Right atrium auricular region (tissue), 2 donors: ENCODE results near the gene KMT2B. TPM values are rescaled to one million over a fixed set of nuclear protein-coding genes. Genes with fewer than 3 reads are reported as not detected.

Source experiments
- DNase-seq: peaks from one replicate; pipeline ENCODE4 v3.0.0-alpha.2; 2019; ENCODE audit warnings: low spot score
- H3K27ac ChIP-seq, 2 donors: fragments of 200-600 bp; sonication (generic); 1 replicate in 1 of 2; 2 replicates in 1 of 2; pipeline ENCODE4 v1.5.1; 2016 to 2019
- H3K27me3 ChIP-seq, 2 donors: fragments of 200-600 bp; sonication (generic); one replicate each; pipeline versions ENCODE4 v1.5.1 to v1.6.0; 2017 to 2019
- H3K36me3 ChIP-seq: fragments of 200-600 bp; sonication (generic); one replicate; pipeline ENCODE4 v1.5.1; 2016
- H3K4me1 ChIP-seq, 2 donors: fragments of 200-600 bp; sonication (generic); one replicate each; pipeline versions ENCODE4 v1.5.1 to v1.6.0; 2017 to 2019
- H3K4me3 ChIP-seq, 2 donors: fragments of 200-600 bp; sonication (generic); 1 replicate in 1 of 2; 2 replicates in 1 of 2; pipeline ENCODE4 v1.5.1; 2017 to 2019; ENCODE audit warnings: mild to moderate bottlenecking in 1 of 2, moderate library complexity in 1 of 2
- H3K9me3 ChIP-seq, 2 donors: fragments of 200-600 bp; sonication (generic); one replicate each; pipeline ENCODE4 v1.5.1; 2019
- total RNA-seq, 2 donors: library from RNA; depleted of rRNA; stranded (reverse); fragments of >200 nt; gene quantifications; one replicate each; pipeline ENCODE4 v1.1.0, GENCODE V29; 2016
- TF ChIP-seq, protein P1 (sequence below), 2 donors: fragments of 200-600 bp; sonication (generic); IDR thresholded peaks; one replicate each; pipeline ENCODE4 v1.5.1; 2019; ENCODE audit warnings: antibody characterized with exemption in 2 of 2

The KMT2B gene
- total RNA-seq, 2 donors from 2014 or later = 11.9 to 12.9 TPM

DNA sequence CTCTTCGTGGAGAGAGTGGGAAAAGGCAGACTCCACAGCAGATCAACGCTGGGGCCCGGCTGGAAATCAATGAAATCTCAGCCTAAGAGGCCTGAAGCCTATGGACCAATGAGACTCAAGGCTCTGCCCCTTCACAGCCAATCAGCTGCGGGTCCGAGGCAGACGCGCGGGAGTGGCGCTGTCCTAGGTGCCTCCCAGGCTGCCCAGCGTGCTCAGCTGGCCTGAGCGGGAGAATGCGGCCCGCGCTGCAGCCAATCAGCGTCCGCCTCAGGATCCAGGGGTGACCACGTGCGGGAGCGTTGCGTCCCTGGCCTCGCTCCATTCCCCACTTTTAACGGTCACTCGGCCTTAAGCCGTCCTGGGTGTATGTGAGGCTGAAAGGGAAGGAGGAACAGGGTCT is 13.6 kb upstream of the KMT2B start, which contains the start of gene ZBTB32:
Gene ZBTB32, plus strand, starts transcription at position 341 of the 400 bp plus-strand sequence. CDS start 10,069 bp downstream, outside the sequence.
- H3K27ac ChIP-seq = no peak within 1 kb of the TSS
- no peak for DNase-seq
- H3K36me3 ChIP-seq = no peaks in the 10 kb centered on the region
- peaks cover 0 to 6% of the 10 kb centered on the region in 2 donors for H3K4me1 ChIP-seq
- no peak within 1 kb of the TSS for H3K4me3 ChIP-seq
- H3K27me3 ChIP-seq = no peaks in the 10 kb centered on the region
- no peaks in the 10 kb centered on the region for H3K9me3 ChIP-seq
- TF ChIP-seq, protein P1, sequence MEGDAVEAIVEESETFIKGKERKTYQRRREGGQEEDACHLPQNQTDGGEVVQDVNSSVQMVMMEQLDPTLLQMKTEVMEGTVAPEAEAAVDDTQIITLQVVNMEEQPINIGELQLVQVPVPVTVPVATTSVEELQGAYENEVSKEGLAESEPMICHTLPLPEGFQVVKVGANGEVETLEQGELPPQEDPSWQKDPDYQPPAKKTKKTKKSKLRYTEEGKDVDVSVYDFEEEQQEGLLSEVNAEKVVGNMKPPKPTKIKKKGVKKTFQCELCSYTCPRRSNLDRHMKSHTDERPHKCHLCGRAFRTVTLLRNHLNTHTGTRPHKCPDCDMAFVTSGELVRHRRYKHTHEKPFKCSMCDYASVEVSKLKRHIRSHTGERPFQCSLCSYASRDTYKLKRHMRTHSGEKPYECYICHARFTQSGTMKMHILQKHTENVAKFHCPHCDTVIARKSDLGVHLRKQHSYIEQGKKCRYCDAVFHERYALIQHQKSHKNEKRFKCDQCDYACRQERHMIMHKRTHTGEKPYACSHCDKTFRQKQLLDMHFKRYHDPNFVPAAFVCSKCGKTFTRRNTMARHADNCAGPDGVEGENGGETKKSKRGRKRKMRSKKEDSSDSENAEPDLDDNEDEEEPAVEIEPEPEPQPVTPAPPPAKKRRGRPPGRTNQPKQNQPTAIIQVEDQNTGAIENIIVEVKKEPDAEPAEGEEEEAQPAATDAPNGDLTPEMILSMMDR (IDR thresholded peaks at IDR 0.05) = no peak

- TF ChIP-seq, protein P1 (IDR thresholded peaks at IDR 0.05) = no peak
- DNase-seq = no peak
Observed at GRCh38 chr19:35708391-35708790, 9.4 kb upstream of the KMT2B start.

DNA sequence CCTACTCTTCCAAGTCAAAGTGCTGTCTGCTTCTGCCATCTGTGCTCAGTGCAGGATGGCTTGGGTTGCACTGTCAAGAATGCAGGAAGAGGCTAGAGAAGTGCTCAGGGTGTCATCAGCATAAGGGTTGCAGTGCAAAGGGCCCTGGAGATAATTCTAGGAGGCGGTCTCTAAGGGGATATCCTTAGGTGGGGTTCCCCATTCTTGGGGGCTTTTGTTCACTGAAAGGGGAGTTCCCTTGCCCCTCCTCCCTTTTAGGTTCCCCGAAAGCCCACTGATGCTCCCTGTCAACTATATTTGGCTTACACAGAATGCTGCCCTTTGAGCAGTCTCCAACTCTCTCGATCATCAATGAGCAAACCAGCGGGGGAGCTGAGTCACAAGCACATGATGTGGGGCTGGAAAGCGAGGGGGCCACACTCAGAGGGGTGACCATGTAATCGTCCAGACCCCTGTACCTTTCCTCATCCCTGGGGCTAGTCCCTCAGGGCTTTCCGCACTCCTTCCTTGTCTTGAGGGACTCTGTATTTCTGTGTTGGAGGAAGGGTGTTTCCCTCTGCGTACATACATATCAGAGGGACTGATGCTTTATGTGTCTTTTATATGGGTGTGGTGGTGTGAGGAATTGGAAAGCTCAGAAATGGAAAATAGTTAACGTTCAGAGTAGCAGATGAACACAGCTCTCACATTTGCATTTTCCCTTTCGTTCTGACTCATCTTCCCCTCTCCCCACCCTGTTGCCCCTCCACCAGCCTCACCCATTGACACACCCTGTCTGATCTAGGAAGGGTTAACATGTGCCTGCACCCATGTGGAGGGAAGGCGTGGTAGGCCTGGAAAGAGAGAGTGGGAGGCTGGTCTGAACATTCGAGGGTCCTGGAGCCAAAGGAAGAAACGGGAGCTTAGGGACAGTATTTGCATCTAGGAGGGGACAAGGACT is 6.7 kb upstream of the KMT2B start:
- Histone ChIP-seq H3K27ac (no peak overlapping the region), H3K27me3 (no peaks in the 10 kb centered on the region), H3K4me1 (peaks cover 0 to 8% of the 10 kb centered on the region in 2 donors), H3K9me3 (no peaks in the 10 kb centered on the region), H3K4me3 (no peak overlapping the region), H3K36me3 (no peaks in the 10 kb centered on the region)
- TF ChIP-seq, protein P1 (IDR thresholded peaks at IDR 0.05) = no peak
- DNase-seq = no peak

More at GRCh38 chr19:35708391-35708790, 9.4 kb upstream of the KMT2B start:
- Histone ChIP-seq H3K36me3 (no peaks in the 10 kb centered on the region), H3K9me3 (no peaks in the 10 kb centered on the region), H3K27me3 (no peaks in the 10 kb centered on the region), H3K27ac (no peak overlapping the region), H3K4me1 (no peaks in the 10 kb centered on the region), H3K4me3 (no peak overlapping the region)

DNA sequence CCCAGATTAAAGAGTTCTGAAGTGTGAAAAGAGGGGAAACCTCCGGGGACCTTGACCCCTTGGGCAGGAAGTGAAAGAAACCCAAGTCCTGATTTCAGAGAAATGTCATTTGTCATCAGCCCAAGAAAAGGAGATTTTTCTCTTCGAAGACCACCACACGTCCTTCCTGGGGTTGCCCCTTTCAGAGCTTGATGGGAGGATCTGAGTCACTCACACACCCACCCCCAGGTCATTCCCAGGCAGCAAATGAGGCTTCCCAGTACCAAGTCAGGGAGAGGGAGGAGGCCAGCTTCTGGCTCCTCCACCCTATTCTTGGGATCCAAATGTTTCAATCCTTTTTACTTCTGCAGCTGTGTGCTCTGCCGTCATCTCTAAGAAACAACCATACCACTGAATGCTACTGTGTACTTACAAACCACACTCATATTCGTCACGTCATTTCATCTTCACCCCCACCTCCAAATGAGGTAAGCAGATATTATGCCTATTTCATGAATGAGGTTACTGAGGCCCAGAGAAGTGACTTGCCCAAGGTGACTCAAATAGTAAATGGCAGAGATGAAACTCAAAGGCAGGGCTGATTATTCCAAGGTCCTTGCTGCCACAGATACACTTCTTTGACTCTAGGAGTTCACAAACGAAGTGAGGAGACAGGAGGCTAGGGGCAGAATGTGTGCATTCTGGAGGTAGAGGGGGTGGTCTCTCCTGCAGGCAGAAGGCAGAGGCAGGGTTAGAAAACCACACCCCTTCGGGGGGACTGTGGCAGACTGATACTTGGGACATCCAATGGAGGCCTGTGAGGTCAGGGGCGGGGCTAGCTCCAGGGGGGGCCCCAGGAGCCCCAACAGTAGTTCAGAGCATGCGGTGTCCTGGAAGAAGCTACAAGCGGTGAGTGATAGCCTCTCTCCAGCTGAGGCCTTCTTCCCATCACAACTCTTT is 5.0 kb upstream of the KMT2B start:
- H3K9me3 ChIP-seq = no peaks in the 10 kb centered on the region
- H3K27me3 ChIP-seq = no peaks in the 10 kb centered on the region
- H3K36me3 ChIP-seq = no peaks in the 10 kb centered on the region
- TF ChIP-seq, protein P1 (IDR thresholded peaks at IDR 0.05) = no peak
- H3K27ac ChIP-seq = no peak overlapping the region
- H3K4me3 ChIP-seq = no peak overlapping the region
- H3K4me1 ChIP-seq = peaks cover 0 to 13% of the 10 kb centered on the region in 2 donors
- no peak for DNase-seq

DNA sequence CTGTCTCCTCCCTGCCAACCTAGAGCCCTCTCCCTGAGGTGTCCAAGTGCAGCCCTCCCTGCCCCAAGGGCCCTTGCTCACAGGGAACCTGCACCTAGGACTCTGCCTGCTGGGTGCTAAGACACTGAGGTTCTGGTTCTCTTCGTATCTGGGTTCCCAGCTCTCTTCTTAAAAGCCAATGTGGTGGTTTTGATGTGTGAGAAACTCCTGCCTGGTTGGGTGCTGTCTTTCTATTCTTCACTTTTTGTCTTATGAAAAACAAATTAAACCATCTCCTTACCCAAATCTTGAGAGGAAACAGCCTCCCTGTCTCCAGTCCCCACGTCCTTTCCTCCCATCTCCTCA is 4.3 kb upstream of the KMT2B start:
- H3K36me3 ChIP-seq = no peaks in the 10 kb centered on the region
- TF ChIP-seq, protein P1 (IDR thresholded peaks at IDR 0.05) = no peak
- H3K27me3 ChIP-seq = no peaks in the 10 kb centered on the region
- H3K9me3 ChIP-seq = no peaks in the 10 kb centered on the region
- DNase-seq = no peak
- H3K4me3 ChIP-seq = no peak overlapping the region
- peaks cover 0 to 13% of the 10 kb centered on the region in 2 donors for H3K4me1 ChIP-seq
- H3K27ac ChIP-seq = no peak overlapping the region
